Effector memory CD4-positive, alpha-beta T cell (primary cell): ENCODE data around the gene GCC1.

ENCODE experiments used
- DNase-seq, 3 donors: peaks; one replicate each; pipeline ENCODE4 v3.0.0-alpha.2; 2020
- H3K27ac ChIP-seq: 2 replicates; pipeline ENCODE4 v1.7.0; 2013; ENCODE audit warnings: mild to moderate bottlenecking, low read length, moderate library complexity; ENCODE audit not compliant: insufficient read depth, poor library complexity, severe bottlenecking
- H3K27me3 ChIP-seq: replicated peaks from 2 replicates; pipeline ENCODE4 v1.7.0; 2013; ENCODE audit warnings: mild to moderate bottlenecking, low read length; ENCODE audit not compliant: insufficient read depth, control insufficient read depth, poor library complexity, severe bottlenecking
- H3K36me3 ChIP-seq: 2 replicates; pipeline ENCODE4 v1.7.0; 2013; ENCODE audit warnings: mild to moderate bottlenecking, low read length, moderate library complexity; ENCODE audit not compliant: control insufficient read depth, insufficient read depth
- H3K4me1 ChIP-seq: 2 replicates; pipeline ENCODE4 v1.7.0; 2013; ENCODE audit warnings: low read length, mild to moderate bottlenecking; ENCODE audit not compliant: control insufficient read depth, insufficient read depth, poor library complexity, severe bottlenecking
- H3K4me3 ChIP-seq: 2 replicates; pipeline ENCODE4 v1.7.0; 2013; ENCODE audit warnings: low read length, low read depth, mild to moderate bottlenecking; ENCODE audit not compliant: insufficient read depth, poor library complexity, severe bottlenecking
- H3K9me3 ChIP-seq: 2 replicates; pipeline ENCODE4 v1.7.0; 2013; ENCODE audit warnings: mild to moderate bottlenecking, low read length, moderate library complexity; ENCODE audit not compliant: control insufficient read depth

Gene GCC1

GRCh38 chr7:127591189-127591588 is 5.8 kb upstream of the GCC1 start:
- Histone ChIP-seq H3K36me3 (peaks cover 15% of the 10 kb centered on the region), H3K4me3 (no peak overlapping the region), H3K9me3 (no peaks in the 10 kb centered on the region), H3K27ac (no peak overlapping the region), H3K27me3 (no peaks in the 10 kb centered on the region), H3K4me1 (peaks cover 15% of the 10 kb centered on the region)
- DNase-seq: no peak

DNA sequence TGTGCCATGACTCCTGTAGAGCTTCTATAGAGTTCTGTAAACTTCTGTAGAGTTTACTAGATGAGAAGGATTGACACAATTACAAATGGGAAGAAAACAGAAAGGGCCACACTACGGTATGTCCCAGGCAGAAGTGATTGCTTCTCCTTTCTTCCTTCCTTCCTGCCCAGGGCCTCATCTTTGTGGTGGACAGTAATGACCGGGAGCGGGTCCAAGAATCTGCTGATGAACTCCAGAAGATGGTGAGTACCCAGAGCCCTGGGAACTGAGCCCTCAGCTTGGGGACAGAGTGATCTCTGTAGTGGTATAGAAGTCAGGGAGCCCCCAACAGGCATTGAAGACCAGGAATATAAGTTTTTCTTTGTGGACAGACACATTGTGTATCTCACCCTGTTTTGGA is 4.5 kb upstream of the GCC1 start:
- no peak overlapping the region for H3K4me3 ChIP-seq
- H3K27ac ChIP-seq: no peak overlapping the region

DNA sequence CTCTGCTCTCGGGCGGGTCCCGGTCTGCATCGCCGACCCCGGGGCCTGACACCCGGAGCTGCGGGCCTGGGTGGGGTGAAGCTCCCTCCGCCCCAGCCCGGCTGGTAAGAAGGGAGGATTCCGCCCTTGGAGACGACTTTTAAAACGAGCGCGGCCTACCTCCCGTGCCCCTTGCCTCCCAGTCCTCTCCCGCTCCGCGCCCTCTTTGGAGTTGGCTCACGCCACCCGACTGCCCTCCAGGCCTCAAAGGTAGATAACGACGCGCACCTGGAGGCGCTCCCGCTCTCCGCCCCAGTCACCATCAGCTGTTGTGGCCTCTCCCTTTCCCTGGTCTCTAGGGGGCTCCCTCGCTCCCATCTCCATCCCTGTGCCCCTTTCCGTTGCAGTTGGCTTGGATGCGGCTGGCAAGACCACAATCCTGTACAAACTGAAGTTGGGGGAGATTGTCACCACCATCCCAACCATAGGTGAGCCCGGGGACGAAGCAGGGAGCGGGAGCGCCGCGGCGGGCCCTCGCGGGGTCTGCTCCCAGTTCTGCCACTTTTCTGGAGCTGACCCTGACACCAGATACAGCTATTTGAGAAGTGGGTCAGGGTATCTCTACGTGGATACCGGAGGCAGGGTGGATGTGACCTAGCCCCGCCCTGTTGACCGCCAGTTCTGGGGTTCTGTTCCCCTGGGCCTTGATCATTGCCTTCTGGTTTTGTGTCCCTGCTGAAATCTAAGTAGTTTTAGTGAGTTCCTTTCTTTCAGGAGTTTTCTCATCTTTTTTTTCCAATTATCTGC is 3.5 kb upstream of the GCC1 start:
- Histone ChIP-seq H3K27ac (peak overlapping the region; percentile 89), H3K27me3 (no peaks in the 10 kb centered on the region), H3K36me3 (peaks cover 15% of the 10 kb centered on the region), H3K9me3 (no peaks in the 10 kb centered on the region), H3K4me3 (peak overlapping the region; percentile 93), H3K4me1 (peaks cover 34% of the 10 kb centered on the region)
- DNase-seq: peak in 1 of 3 donors; percentile 15

More for the DNA sequence above, 4.5 kb upstream of the GCC1 start:
- H3K27me3 ChIP-seq: no peaks in the 10 kb centered on the region
- no peak for DNase-seq
- H3K9me3 ChIP-seq: no peaks in the 10 kb centered on the region
- peaks cover 24% of the 10 kb centered on the region for H3K4me1 ChIP-seq
- H3K36me3 ChIP-seq: peaks cover 15% of the 10 kb centered on the region

- H3K4me1 ChIP-seq: peaks cover 42% of the 10 kb centered on the region
These were observed 2.8 kb upstream of the GCC1 start, which contains the start of gene ARF5 for GRCh38 chr7:127588019-127588696. ARF5 (plus strand) TSS chr7:127588411; CDS start chr7:127588499, 88 bp downstream.

GRCh38 chr7:127587663-127588018 is 2.2 kb upstream of the GCC1 start:
- Histone ChIP-seq H3K36me3 (peaks cover 21% of the 10 kb centered on the region), H3K4me1 (peaks cover 42% of the 10 kb centered on the region), H3K27ac (peak overlapping the region; percentile 89), H3K4me3 (peak overlapping the region; percentile 93), H3K9me3 (no peaks in the 10 kb centered on the region), H3K27me3 (no peaks in the 10 kb centered on the region)
- DNase-seq: no peak

More at GRCh38 chr7:127588019-127588696, 2.8 kb upstream of the GCC1 start, which contains the start of gene ARF5:
- no peaks in the 10 kb centered on the region for H3K9me3 ChIP-seq
- H3K27me3 ChIP-seq: no peaks in the 10 kb centered on the region
- peak within 1 kb of the TSS; percentile 93 for H3K4me3 ChIP-seq
- peaks cover 15% of the 10 kb centered on the region for H3K36me3 ChIP-seq
- peak within 1 kb of the TSS; percentile 89 for H3K27ac ChIP-seq
- DNase-seq: peak; percentile 81 to 82 (median 82)

DNA sequence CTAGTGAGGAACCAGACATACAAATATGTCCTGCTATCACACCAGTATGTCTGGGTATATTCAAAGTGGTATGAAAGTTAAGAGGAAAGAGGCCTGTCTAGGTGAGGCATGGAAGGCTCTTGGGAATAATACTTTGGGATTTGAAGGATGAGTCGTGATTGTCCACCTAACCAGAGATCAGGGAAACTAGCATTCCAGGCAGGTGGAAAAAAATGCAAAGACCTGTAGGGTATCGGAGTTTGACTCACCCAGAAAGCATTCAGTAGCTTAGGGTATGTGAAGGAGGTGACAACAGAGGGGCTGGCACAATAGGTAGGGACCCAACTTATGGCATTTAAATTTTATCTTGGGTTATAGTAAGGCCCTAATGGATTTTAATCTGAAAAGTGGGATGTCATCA is 950 bp upstream of the GCC1 start:
- H3K9me3 ChIP-seq: no peaks in the 10 kb centered on the region
- H3K27me3 ChIP-seq: no peaks in the 10 kb centered on the region
- peaks cover 50% of the 10 kb centered on the region for H3K4me1 ChIP-seq
- peaks cover 27% of the 10 kb centered on the region for H3K36me3 ChIP-seq
- H3K27ac ChIP-seq: no peak overlapping the region
- no peak for DNase-seq
- H3K4me3 ChIP-seq: no peak overlapping the region

- Histone ChIP-seq H3K27me3 (no peaks in the 10 kb centered on the region), H3K9me3 (no peaks in the 10 kb centered on the region), H3K4me1 (peaks cover 52% of the 10 kb centered on the region), H3K27ac (peak overlapping the region; percentile 84), H3K4me3 (peak overlapping the region; percentile 94), H3K36me3 (peaks cover 23% of the 10 kb centered on the region)
- no peak for DNase-seq
These were observed 750 bp downstream of the GCC1 start for GRCh38 chr7:127584648-127585043.

- DNase-seq: no peak
- Histone ChIP-seq H3K4me3 (no peak overlapping the region), H3K9me3 (no peaks in the 10 kb centered on the region), H3K27ac (no peak overlapping the region), H3K36me3 (peaks cover 27% of the 10 kb centered on the region), H3K4me1 (peaks cover 37% of the 10 kb centered on the region), H3K27me3 (no peaks in the 10 kb centered on the region)
These were observed 3.0 kb downstream of the GCC1 start for GRCh38 chr7:127582361-127582760.

DNA sequence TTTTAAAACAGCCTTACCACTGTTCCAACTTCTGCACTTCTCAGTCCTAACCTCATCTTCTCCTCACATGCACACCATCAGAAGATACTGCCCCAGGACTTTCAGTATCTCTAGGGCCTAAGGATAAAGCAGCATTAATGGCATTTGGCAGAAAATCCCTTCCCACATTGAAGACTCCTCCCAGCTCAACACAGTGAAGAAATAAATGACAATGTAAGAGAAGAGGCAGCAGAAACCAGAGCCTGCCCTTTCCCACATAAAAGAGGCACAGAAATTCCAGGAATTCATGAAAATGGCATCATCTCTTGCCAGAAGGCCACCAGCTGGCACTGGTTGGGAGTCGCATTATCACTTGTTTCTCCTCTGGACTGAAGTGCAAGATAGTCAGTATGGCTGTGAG is 3.7 kb downstream of the GCC1 start:
- Histone ChIP-seq H3K4me1 (peaks cover 37% of the 10 kb centered on the region), H3K27me3 (no peaks in the 10 kb centered on the region), H3K27ac (no peak overlapping the region), H3K9me3 (no peaks in the 10 kb centered on the region), H3K4me3 (no peak overlapping the region), H3K36me3 (peaks cover 27% of the 10 kb centered on the region)
- DNase-seq: no peak

- Histone ChIP-seq H3K4me1 (peaks cover 31% of the 10 kb centered on the region), H3K27me3 (no peaks in the 10 kb centered on the region), H3K36me3 (peaks cover 27% of the 10 kb centered on the region)
These were observed 4.8 kb downstream of the GCC1 start for GRCh38 chr7:127580612-127581011.

More at GRCh38 chr7:127580612-127581011, 4.8 kb downstream of the GCC1 start:
- H3K4me3 ChIP-seq: no peak overlapping the region
- no peak for DNase-seq
- H3K27ac ChIP-seq: no peak overlapping the region
- H3K9me3 ChIP-seq: no peaks in the 10 kb centered on the region
